Colon (tissue), 2 donors: ENCODE measurements around the gene ARSI.

ENCODE experiments used
- FAIRE-seq: peaks from 2 replicates; lab custom pipeline; 2012; peaks lifted over from hg19 to GRCh38; lab: Jason Lieb, UNC
- donor health status: control.
- donor health status: control.

The ARSI gene

GRCh38 chr5:150293091-150293941 is 9.4 kb downstream of the ARSI start:
- no peak for FAIRE-seq

DNA sequence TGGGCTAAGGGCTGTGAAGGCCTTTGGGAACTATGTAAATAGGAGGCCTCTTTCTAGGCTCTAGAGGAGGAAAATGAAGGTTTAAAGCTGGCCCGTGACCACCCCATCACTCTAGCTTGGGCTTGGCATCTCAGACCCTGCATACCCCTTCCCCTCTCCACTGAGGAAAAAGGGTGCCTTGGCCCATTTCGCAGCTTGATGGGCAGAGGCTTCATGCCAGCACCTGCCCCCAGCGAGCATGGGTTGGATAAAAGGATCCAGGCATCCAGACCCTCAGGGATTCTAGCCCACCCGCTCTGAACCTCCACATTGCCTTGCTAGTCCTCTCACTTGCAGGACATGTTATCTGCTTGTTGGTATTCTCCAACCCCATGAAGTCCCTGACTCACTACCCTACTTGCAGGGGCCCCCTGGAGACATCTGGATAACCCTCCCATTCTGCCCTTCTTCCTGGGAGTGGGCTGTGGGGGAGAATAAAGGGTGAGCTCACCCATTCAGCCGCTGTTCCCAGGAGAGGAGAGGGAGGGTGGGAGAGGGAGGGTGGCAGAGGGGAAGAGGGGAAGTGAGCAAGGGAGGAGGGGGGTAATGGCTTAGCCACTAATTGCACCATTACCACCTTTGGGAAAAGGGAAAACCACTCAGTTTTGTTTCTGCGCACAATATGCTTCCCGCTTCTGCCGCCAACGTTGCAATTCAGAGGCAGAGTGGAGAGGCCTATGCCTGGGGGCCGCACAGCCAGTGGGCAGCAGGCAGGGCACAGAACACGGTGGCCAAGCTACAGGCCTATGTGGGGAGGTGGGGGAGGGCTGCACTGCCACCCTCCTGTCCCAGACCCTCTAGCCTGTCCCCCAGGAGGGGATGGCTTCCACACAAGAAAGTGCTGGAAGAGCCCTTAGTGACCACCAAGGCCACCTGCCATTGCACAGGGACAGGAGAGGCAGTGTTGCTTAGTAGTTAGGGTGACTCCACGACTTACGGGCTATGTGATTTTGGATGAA is 11.0 kb downstream of the ARSI start:
- FAIRE-seq: no peak

DNA sequence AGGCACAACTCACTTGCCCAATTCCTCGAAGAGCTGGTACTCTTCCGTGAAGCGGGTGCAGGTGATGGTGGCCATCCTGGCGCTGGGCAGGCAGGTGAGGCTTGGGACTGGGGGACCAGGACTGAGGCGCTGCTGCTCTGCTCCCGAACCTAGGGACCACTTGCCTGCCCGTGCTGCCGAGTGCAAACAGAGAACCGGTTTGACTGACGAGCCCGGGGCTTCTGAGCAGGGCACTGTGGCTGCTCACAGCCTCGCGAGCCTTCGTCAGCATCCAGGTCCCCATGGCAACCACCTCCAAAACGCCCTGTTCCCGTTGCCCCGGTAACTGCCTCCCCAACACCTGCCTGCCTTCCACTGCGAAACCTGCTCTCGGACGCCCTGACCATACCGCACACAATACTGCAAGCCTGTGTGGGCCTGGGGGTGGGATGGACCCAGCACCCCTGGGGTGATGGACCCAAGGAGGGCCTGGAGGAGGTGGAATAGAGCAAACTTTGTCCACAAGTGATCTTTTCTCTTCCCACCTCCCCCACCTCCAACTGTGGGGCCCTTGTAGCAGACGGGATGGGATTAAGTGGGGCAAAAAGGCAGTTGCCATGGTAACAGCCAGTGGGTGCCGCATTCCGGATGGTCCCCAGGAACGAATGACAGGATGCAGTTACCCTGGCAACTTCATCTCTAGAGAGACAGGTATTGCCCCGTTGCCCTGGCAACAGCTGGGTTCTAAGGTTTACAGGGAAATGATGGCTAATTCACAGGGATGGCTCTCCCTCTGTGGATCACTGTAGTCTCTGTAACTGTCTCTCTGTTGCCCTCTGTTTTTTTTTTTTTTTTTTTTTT is 12.9 kb downstream of the ARSI start, which contains the start of gene CAMK2A:
Gene CAMK2A (minus strand): TSS at position 223 of the 840 bp plus-strand sequence. CDS start 148 bp downstream, at position 75.
- no peak for FAIRE-seq

DNA sequence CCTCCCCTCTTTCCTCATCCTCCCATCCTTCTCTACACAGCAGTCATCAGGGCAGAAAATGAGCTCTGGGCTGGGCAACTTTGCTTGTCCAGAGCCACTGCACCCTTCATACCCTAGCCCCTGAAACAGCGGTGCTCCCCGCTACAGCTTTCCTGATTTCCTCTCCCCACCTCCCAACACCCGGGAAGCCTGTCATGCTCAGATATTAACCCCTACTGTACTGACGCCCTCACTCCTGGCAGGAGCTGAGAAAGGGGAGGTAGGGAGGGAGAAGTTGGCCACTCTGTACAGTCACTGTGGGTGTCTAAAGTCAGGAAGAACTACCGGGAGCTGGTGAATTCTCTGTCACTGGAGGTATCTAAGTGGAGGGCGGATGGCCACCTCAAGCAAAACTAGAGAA is 13.9 kb downstream of the ARSI start:
- FAIRE-seq: no peak

- FAIRE-seq: no peak
Observed at GRCh38 chr5:150288361-150288760, 14.3 kb downstream of the ARSI start.

DNA sequence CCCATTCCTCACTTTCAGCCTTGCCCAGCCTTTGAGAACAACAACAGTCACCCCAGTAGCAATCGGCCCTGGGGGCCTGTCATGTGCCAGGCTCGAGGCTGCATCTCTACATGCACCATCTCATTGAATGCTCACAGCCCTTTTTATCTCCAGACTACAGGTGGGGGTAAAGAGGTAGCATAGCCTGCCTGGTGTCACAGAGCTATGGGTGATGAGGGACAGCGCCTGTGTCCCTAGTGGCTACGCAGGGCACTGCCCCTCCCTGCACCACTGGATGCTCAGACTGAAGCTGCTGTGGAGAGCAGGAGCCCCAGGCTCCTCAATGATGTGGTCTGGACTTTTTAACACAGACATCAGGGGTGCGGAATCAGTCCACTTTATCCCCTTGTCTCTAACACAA is 15.9 kb downstream of the ARSI start:
- no peak for FAIRE-seq

DNA sequence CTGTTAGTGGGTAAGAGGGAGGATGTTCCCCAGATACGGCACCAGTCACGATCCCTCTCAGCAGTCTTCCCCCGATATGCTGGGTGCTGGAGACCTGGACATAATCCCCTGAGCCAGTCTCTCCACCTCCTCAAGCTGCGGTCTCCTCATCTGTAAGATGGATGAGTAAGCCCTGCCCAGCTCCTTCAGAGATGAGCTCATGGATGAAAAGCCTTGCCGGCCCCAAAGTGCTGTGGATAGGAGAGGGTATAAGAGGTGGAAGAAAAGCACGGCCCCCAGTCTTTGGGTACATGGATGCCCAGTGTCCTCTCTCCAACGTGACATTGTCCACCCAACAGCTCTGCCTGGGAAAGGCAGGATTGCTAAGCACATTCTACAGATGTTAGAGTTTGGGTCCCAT is 17.6 kb downstream of the ARSI start:
- no peak for FAIRE-seq

DNA sequence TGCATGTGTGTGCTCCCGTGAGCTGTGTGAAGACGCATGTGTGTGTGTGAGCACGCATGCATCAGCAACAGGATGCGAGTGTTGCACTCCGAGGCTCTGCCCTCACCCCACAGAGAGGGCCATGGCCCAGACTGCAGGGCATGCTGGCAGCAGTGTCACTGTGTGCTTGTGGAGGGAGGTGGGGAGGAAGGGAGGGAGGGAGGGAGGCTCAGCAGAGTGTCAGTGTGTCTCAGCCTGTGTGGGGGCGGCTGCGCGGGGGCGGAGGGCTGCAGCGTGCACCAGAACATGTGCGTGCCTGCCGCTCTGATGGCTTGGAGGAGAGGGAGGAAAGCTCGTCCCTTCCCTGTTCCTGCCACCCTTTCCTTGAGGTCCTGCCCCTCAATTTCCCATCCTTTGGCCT is 18.4 kb downstream of the ARSI start:
- FAIRE-seq: no peak

DNA sequence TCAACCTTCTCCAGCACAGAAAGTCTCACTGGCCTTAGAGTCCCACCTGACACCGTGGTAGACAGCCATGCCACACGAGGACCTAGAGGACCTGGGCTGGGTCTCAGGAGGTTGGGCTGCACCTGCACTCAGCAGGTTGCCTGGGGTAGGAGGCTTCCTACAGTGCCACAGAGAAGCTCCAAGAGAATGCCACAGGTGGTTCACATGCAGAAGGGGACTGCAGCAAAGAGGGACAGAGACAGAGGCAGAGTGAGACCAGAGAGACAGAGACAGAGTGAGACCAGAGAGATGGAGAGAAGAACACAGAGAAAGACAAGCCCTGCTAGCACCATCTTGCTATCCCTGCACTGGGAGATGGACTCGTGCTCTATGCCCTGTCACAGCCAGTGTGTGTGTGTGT is 18.8 kb downstream of the ARSI start:
- FAIRE-seq: no peak

- no peak for FAIRE-seq
Observed at GRCh38 chr5:150281987-150282386, 20.7 kb downstream of the ARSI start.

DNA sequence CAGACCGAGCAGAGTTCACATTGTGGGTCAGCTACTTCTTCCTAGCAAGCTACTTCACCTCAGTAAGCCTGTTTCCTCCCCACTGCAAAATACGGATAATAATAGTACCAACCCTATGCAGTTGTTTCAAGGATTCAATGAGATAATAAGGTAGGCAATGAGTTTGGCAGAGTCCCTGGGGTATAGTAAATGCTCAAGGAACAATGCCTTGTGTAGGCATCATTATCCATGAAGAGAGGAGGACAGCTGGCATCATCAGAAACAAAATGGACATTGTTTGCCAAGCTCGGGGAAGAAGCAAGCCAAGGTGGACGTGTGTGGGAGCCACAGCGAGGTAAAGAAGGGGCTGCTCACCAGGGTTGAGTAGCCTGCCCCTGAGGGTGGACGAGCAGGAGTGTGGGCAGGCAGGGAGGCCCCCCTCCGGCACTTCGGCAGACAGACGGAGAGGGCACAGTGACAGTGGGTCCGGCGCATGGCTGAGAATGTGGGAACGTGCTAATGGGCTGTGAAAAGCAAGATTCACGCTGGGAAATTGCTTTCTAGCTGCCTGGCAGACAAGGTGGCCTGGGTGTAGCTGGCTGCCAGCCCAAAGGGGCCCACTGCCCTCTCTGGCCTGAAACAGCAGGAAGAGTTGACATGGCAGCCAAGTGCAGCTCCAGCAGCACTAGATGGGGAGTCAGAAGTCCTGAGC is 23.2 kb downstream of the ARSI start:
- no peak for FAIRE-seq

DNA sequence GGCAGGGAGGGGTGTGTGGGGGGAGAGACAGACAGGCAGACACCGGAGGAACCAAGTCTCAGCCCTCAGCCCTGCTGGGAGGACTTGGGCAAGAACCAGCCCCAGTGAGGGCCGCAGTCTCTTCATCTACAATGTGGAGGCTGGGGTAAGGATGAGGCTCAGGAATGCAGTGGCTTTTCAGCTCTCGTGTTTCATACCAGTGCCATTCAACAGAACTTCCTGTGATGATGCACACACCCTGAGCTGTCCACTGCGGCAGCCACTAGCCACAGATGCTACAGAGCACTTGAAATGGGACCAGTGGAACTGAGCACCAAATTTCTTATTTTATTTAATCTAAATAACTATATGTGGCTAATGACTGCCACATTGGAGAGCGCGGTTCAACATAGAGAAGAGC is 23.8 kb downstream of the ARSI start:
- no peak for FAIRE-seq

DNA sequence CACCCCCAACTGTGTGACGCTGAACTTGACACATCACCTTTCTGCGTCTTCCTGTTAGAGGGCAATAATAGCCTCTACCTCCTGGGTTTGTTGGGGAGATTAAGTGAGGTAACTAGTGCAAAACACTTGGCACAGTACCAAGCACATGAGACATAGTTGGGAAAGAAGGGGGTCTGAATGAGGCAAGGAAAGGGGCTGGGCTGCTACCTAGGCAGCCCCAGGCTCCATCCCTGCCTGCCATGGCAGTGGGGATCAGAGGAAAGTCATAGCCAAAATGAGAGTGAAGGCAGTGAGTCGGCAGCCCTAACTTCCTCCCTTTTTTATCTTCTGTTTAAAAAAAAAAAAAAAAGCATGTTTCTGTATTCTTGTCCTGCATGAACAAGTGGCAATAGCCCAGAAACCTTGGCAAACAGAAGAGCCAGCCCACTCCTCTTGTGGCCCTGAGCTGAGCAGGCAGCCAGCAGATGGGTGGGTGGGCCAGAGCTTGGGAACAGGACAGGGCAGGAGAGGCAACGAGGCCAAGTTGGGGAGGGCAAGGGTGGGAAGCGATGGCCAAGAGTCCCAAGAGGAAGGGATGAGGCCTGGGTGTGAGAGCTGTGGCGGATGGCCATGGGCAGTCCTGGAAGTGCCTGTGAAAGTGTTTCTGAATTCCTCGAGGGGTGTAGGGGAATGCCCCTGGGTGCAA is 24.5 kb downstream of the ARSI start:
- FAIRE-seq: no peak

DNA sequence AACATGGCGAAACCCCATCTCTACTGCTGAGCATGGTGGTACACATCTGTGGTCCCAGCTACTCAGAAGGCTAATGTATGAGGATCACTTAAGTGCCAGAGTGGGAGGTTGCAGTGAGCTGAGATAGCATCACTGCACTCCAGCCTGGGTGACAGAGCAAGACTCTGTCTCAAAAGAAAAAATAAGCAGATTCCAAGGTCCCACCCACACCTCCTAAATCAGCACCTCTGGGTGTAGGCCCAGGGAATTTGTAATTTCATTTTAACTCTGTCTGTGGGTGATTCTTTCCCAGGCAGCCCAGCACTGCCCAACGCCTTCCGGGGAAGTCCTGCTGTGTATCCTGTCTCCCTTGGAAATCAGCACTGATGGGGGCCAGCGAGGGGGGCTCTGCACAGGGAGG is 25.7 kb downstream of the ARSI start:
- no peak for FAIRE-seq

DNA sequence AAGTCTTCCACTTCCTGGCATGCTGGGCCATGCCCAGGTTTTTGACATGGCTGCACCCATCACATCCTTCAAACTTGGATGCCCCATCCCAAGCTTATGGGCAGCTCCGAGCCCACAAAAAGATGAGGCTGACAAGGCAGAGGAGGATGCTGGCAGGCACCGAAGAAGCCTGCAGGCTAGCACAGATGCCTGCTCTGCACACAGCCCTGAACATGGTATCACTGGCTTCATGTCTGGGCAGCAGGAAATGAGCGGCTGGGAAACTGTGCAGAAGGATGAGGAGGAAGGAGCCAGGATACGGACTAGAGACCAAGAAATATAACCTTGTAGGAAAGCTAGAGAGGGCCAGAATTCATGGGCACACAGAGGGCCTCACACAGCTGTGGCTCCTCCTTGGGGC is 27.9 kb downstream of the ARSI start:
- no peak for FAIRE-seq

DNA sequence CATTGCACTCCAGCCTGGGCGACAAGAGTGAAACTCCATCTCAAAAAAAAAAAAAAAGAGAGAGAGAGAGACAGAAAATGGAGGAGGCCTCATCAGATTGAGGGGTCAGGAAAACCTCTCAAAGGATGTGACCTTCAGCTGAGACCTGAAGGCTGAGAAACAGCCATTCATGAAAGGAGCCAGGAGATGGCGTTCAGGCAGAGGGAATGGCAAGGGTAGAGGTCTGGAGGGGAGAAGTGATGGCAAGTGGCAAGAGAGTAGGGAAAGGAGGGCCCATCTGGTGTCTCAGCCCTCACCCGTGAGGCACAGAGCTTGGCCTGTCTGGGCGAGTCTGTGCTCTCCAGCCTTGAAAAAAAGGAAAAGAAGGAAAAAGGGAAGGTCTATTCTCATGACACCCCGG is 30.2 kb downstream of the ARSI start:
- no peak for FAIRE-seq

DNA sequence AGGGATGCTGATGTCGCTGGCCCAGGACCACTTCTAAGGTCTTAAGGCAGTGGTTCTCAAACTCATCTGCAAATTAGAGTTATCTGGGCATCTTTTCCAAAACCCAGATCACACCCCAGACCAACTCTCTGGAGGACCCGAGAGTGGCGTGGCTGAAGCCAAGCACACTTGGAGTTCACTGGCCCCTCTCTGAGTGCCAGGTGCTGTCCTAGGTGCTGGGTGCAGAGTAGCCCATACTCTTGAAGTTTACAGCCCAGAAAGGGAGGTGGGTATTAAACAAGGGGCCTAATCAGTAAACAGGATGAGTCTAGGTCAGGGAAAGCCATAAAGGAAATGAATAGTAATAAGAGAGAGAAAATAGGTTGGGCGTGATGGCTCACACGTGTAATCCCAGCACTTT is 30.8 kb downstream of the ARSI start:
- no peak for FAIRE-seq

GRCh38 chr5:150271296-150271692 is 31.4 kb downstream of the ARSI start:
- FAIRE-seq: no peak

GRCh38 chr5:150270541-150271295 is 32.0 kb downstream of the ARSI start:
- FAIRE-seq: no peak

- no peak for FAIRE-seq
Observed at GRCh38 chr5:150266871-150267291, 35.8 kb downstream of the ARSI start.
